ENCODE results near the gene ZNF25. TPM values are rescaled to one million over a fixed set of nuclear protein-coding genes. Genes with fewer than 3 reads are reported as not detected.

The ZNF25 gene
- total RNA-seq, 1 donor from 2014 or later: 2.9 TPM

DNA sequence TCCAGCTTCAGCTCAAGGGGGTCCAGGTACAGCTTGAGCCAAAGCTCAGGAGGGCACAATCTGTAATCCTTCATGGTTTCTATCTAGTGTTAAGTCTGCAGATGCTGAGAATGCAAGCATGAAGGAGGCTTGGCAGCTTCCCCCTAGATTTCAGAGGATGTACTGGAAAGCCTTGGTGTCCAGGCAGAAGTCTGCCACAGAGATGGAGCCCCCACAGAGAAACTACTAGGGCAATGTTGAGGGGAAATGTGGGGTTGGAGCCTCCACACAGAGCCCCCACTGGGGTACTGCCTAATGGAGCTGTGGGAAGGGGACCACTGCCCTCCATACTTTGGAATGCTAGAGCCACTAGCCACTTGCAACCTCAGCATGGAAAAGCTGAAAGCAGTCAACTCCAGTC lies 11.4 kb downstream of the ZNF25 start:
- H3K4me3 Mint-ChIP-seq (ENCODE audit: low read depth): no peak overlapping the region
- no peak for DNase-seq (ENCODE audit: low spot score, unreplicated experiment)
- H3K27ac Mint-ChIP-seq: no peak overlapping the region
- peaks cover 38% of the 10 kb centered on the region for H3K9me3 Mint-ChIP-seq (ENCODE audit: low read depth)
- TF ChIP-seq, protein P1, sequence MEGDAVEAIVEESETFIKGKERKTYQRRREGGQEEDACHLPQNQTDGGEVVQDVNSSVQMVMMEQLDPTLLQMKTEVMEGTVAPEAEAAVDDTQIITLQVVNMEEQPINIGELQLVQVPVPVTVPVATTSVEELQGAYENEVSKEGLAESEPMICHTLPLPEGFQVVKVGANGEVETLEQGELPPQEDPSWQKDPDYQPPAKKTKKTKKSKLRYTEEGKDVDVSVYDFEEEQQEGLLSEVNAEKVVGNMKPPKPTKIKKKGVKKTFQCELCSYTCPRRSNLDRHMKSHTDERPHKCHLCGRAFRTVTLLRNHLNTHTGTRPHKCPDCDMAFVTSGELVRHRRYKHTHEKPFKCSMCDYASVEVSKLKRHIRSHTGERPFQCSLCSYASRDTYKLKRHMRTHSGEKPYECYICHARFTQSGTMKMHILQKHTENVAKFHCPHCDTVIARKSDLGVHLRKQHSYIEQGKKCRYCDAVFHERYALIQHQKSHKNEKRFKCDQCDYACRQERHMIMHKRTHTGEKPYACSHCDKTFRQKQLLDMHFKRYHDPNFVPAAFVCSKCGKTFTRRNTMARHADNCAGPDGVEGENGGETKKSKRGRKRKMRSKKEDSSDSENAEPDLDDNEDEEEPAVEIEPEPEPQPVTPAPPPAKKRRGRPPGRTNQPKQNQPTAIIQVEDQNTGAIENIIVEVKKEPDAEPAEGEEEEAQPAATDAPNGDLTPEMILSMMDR (IDR thresholded peaks at IDR 0.05; ENCODE audit: unreplicated experiment): no peak
- peaks cover 26% of the 10 kb centered on the region for H3K36me3 Mint-ChIP-seq (ENCODE audit: insufficient read depth)
- no peaks in the 10 kb centered on the region for H3K4me1 Mint-ChIP-seq (ENCODE audit: low read depth)
- H3K27me3 Mint-ChIP-seq: no peaks in the 10 kb centered on the region

DNA sequence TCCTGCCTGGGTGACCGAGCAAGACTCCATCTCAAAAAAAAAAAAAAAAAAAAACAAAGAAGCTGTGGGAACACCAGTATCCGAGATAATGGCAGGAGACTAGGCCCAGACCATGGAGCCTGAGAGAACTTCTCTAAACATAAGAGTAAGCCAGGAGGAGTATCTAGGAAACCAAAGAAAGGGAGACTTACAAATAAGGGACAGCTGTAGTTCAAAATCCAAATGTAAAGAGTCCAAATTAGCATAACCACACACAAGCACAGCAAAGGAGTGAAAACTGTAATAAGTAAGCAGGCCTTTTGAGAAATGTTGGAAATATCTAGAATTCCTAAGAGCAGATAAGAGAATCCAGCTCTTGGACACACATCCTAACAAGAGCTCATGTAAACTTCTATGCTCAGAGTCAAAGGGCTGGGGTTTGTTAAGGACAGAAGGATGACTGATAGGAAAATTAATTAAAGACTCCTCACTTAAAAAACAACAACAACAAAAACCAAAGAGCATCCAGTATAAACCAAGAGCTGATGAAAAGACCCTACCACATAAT lies 15.8 kb downstream of the ZNF25 start:
- H3K9me3 Mint-ChIP-seq (ENCODE audit: low read depth): peaks cover 43% of the 10 kb centered on the region

DNA sequence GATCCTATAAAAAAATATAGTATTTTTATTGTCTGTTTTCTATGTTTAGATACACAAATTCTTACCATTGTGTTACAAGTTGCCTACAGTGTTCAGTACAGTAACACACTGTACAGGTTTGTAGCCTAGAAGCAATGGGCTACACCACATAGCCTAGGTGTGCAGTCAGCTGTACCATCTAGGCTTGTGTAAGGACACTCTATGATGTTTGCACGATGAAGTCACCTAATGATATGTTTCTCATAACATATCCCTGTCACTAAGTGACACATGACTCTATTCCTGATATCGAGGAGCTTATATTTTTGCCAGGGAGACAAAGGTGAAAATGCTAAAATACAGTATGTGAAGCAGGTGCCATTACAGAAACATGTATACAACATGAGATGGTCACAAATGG lies 18.6 kb downstream of the ZNF25 start:
- Mint-ChIP-seq H3K4me3 (ENCODE audit: low read depth) (no peak overlapping the region), H3K27me3 (no peaks in the 10 kb centered on the region), H3K4me1 (ENCODE audit: low read depth) (no peaks in the 10 kb centered on the region), H3K27ac (no peak overlapping the region), H3K36me3 (ENCODE audit: insufficient read depth) (peaks cover 46% of the 10 kb centered on the region), H3K9me3 (ENCODE audit: low read depth) (peaks cover 55% of the 10 kb centered on the region)
- TF ChIP-seq, protein P1 (IDR thresholded peaks at IDR 0.05; ENCODE audit: unreplicated experiment): no peak
- DNase-seq (ENCODE audit: low spot score, unreplicated experiment): no peak

More for the DNA sequence above, 15.8 kb downstream of the ZNF25 start:
- peak overlapping the region; percentile 31 for H3K27ac Mint-ChIP-seq
- peaks cover 28% of the 10 kb centered on the region for H3K36me3 Mint-ChIP-seq (ENCODE audit: insufficient read depth)
- no peaks in the 10 kb centered on the region for H3K27me3 Mint-ChIP-seq
- no peak overlapping the region for H3K4me3 Mint-ChIP-seq (ENCODE audit: low read depth)
- no peaks in the 10 kb centered on the region for H3K4me1 Mint-ChIP-seq (ENCODE audit: low read depth)
- DNase-seq (ENCODE audit: low spot score, unreplicated experiment): no peak
- TF ChIP-seq, protein P1 (IDR thresholded peaks at IDR 0.05; ENCODE audit: unreplicated experiment): no peak

DNA sequence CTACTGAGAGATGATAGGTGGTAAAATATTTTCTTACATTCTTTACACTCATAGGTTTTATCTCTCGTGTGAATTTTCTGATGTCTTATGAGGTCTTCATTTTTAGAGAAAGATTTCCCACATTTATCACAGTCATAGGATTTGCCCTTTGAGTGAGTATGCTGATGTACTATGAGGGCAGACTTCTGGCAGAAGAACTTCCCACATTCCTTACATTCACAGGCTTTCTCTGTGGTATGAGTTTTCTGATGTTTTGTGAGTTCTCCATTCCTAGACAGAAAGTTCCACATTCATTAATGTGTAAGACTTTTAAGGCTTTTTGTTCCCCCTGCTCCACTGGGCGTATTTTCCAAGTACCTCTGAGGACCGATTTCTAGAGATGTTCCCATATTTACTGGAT lies 23.5 kb downstream of the ZNF25 start:
- TF ChIP-seq, protein P1 (IDR thresholded peaks at IDR 0.05; ENCODE audit: unreplicated experiment): no peak
- no peak overlapping the region for H3K27ac Mint-ChIP-seq
- no peak overlapping the region for H3K4me3 Mint-ChIP-seq (ENCODE audit: low read depth)
- no peaks in the 10 kb centered on the region for H3K4me1 Mint-ChIP-seq (ENCODE audit: low read depth)
- H3K27me3 Mint-ChIP-seq: no peaks in the 10 kb centered on the region
- H3K9me3 Mint-ChIP-seq (ENCODE audit: low read depth): peaks cover 71% of the 10 kb centered on the region
- no peak for DNase-seq (ENCODE audit: low spot score, unreplicated experiment)
- peaks cover 63% of the 10 kb centered on the region for H3K36me3 Mint-ChIP-seq (ENCODE audit: insufficient read depth)

DNA sequence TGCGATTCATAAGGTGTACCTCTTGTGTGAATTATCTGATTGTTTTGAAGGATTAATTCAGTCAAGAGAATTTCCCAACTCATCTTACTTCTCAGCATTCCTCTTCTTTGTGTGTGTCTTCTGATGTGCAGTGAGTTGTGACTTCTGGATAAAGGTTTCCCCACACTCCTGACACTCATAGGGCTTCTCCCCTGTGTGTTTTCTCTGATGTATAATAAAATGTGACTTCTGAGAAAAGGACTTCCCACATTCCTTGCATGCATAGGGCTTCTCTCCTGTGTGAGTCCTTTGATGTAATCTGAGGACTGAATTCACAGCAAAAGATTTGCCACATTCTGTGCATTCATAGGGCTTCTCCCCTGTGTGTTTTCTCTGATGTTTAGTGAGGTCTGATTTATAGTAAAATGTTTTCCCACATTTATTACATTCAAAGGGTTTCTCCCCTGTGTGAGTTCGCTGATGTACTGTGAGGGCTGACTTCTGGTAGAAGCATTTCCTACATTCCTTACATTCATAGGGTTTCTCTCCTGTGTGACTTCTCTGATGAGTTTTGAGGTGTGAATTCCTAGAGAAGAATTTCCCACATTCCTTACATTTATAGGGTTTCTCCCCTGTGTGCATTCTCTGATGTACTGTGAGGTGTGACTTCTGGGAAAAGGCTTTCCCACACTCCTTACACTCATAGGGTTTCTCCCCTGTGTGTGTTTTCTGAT lies 24.2 kb downstream of the ZNF25 start:
- no peak overlapping the region for H3K4me3 Mint-ChIP-seq (ENCODE audit: low read depth)
- peaks cover 58% of the 10 kb centered on the region for H3K36me3 Mint-ChIP-seq (ENCODE audit: insufficient read depth)
- H3K27me3 Mint-ChIP-seq: no peaks in the 10 kb centered on the region
- DNase-seq (ENCODE audit: low spot score, unreplicated experiment): no peak
- TF ChIP-seq, protein P1 (IDR thresholded peaks at IDR 0.05; ENCODE audit: unreplicated experiment): no peak
- H3K4me1 Mint-ChIP-seq (ENCODE audit: low read depth): no peaks in the 10 kb centered on the region
- no peak overlapping the region for H3K27ac Mint-ChIP-seq
- H3K9me3 Mint-ChIP-seq (ENCODE audit: low read depth): peaks cover 67% of the 10 kb centered on the region
